ENCODE measurements around the gene LAGE3.

GRCh38 chrX:154433605-154434004, 45.5 kb downstream of the LAGE3 start:
- TF ChIP-seq CTCF (IDR thresholded peaks at IDR 0.05) (no peak), POLR2AphosphoS5 (IDR thresholded peaks at IDR 0.05; ENCODE audit: low read depth, low read length) (no peak), SIN3A (IDR thresholded peaks at IDR 0.05; ENCODE audit: borderline replicate concordance, insufficient read depth, low read depth, low read length) (no peak)
